GM19452 (cell line): ENCODE data around the gene MN1.

ENCODE experiments used
- ATAC-seq: cut with Tn5 transposase; IDR thresholded peaks from one replicate; pipeline ENCODE4 v1.9.1; 2021; ENCODE audit not compliant: unreplicated experiment

Gene MN1

GRCh38 chr22:27786291-27786932 is 15.1 kb downstream of the MN1 start:
- ATAC-seq: no peak

- ATAC-seq: no peak
Measured at GRCh38 chr22:27785831-27786230, 15.7 kb downstream of the MN1 start.

- ATAC-seq: no peak
Measured at GRCh38 chr22:27784120-27784475, 17.5 kb downstream of the MN1 start.

GRCh38 chr22:27783436-27784119 is 18.0 kb downstream of the MN1 start:
- ATAC-seq: no peak

GRCh38 chr22:27782088-27782487 is 19.5 kb downstream of the MN1 start:
- ATAC-seq: no peak

GRCh38 chr22:27780161-27780575 is 21.4 kb downstream of the MN1 start:
- ATAC-seq: no peak

GRCh38 chr22:27779643-27780042 is 21.9 kb downstream of the MN1 start:
- ATAC-seq: no peak

- no peak for ATAC-seq
Measured at GRCh38 chr22:27778294-27779090, 23.1 kb downstream of the MN1 start.

GRCh38 chr22:27777128-27777527 is 24.4 kb downstream of the MN1 start:
- no peak for ATAC-seq

GRCh38 chr22:27776650-27776958 is 25.0 kb downstream of the MN1 start:
- ATAC-seq: no peak

- ATAC-seq: no peak
Measured at GRCh38 chr22:27775758-27776649, 25.6 kb downstream of the MN1 start.

GRCh38 chr22:27775087-27775698 is 26.4 kb downstream of the MN1 start:
- ATAC-seq: no peak

- ATAC-seq: no peak
Measured at GRCh38 chr22:27774200-27774599, 27.4 kb downstream of the MN1 start.

GRCh38 chr22:27772984-27773498 is 28.5 kb downstream of the MN1 start:
- ATAC-seq: no peak

GRCh38 chr22:27772081-27772983 is 29.2 kb downstream of the MN1 start:
- no peak for ATAC-seq

- no peak for ATAC-seq
Measured at GRCh38 chr22:27771637-27772036, 29.9 kb downstream of the MN1 start.

- ATAC-seq: no peak
Measured at GRCh38 chr22:27769012-27769411, 32.5 kb downstream of the MN1 start.

- no peak for ATAC-seq
Measured at GRCh38 chr22:27768027-27768653, 33.4 kb downstream of the MN1 start.

GRCh38 chr22:27766679-27767078 is 34.9 kb downstream of the MN1 start:
- ATAC-seq: no peak
